Esophagus muscularis mucosa (tissue), 4 donors: ENCODE results near the gene ZSCAN9.

ENCODE experiments used
- CTCF ChIP-seq, 3 experiments: fragments of 200-600 bp in 2 of 3; fragments of 450-650 bp in 1 of 3; sonication (generic) in 2 of 3; IDR thresholded peaks; one replicate each; pipeline ENCODE4 v1.5.1; 2017 to 2019; ENCODE audit warnings: antibody characterized with exemption in 3 of 3, mild to moderate bottlenecking in 2 of 3, moderate library complexity in 1 of 3
- EP300 ChIP-seq: sonication (generic); formaldehyde crosslinking; IDR thresholded peaks from one replicate; pipeline ENCODE4 v1.6.1; 2017; ENCODE audit warnings: antibody characterized with exemption
- POLR2A ChIP-seq: fragments of 450-650 bp; IDR thresholded peaks from one replicate; pipeline ENCODE4 v1.6.1; 2017; ENCODE audit warnings: antibody characterized with exemption, moderate library complexity, mild to moderate bottlenecking, low read depth
- POLR2AphosphoS5 ChIP-seq, 2 donors: sonication (generic); formaldehyde crosslinking; IDR thresholded peaks; one replicate each; pipeline ENCODE4 v1.6.1; 2017; ENCODE audit warnings: antibody characterized with exemption in 2 of 2

DNA sequence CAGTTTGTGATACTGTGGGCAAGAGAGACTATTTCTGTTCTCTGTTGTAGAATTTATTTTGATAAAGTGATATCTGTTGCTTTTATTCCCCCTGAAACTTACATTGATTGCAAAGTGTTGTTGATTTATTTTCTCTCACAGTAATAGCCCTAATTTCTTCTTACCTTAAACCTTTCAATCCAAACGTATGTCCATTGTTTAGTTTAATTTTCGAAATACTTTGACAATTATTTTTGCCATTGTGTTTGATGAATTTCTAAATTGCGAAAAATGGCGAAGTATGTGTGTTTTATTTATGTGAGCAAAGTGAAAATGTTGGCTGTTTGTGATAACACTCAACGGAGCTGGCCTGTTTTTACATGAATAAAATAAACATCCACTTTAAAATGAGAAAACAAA lies 41.5 kb downstream of the ZSCAN9 start:
- TF ChIP-seq POLR2A, result no peak
- no peak for TF ChIP-seq CTCF (IDR thresholded peaks at IDR 0.05)
- TF ChIP-seq POLR2AphosphoS5 (IDR thresholded peaks at IDR 0.05), result no peak
- TF ChIP-seq EP300, result no peak
